GM19023 (cell line): ENCODE measurements around the gene CFL1.

ENCODE experiments used
- ATAC-seq: cut with Tn5 transposase; IDR thresholded peaks from one replicate; pipeline ENCODE4 v1.9.1; 2021; ENCODE audit warnings: mild to moderate bottlenecking, moderate library complexity; ENCODE audit not compliant: unreplicated experiment

CFL1 gene

GRCh38 chr11:65870706-65871681 lies 13.0 kb upstream of the CFL1 start:
- no peak for ATAC-seq

- ATAC-seq: no peak
Measured at GRCh38 chr11:65870307-65870658, 12.3 kb upstream of the CFL1 start.

- ATAC-seq: no peak
Measured at GRCh38 chr11:65869643-65870306, 11.8 kb upstream of the CFL1 start.

GRCh38 chr11:65868907-65869306 lies 10.9 kb upstream of the CFL1 start:
- ATAC-seq: no peak

DNA sequence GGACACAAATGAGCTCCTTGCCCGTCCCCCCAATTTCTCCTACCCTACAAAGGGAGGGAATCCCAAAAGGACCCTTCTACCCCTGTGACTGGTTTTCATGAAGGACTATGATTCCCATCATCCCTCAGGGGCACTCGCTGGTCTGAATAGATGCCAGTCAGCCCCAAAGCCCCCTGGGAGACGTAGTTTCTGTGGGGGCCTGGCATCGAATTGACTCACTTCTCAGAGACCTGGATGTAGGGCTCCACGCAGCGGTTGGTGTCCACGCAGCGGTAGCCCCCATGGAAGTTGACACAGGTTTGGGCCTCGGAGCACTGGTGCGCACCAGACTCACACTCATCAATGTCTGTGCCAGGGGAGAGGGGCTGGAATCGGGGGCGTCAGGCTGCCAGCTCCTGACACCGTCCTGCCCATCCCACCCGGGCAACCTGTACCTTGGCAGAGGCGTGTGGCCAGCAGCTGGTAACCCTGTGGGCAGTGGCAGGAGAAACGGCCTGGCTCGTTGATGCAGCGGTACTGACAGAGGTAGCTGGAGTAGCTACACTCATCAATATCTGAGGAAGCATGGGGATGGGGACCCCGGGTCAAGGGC lies 10.2 kb upstream of the CFL1 start:
- no peak for ATAC-seq

GRCh38 chr11:65867284-65868071 lies 9.5 kb upstream of the CFL1 start:
- ATAC-seq: no peak

GRCh38 chr11:65866509-65867283 lies 8.7 kb upstream of the CFL1 start:
- ATAC-seq: no peak

- no peak for ATAC-seq
Measured at GRCh38 chr11:65865550-65866172, 7.7 kb upstream of the CFL1 start.

DNA sequence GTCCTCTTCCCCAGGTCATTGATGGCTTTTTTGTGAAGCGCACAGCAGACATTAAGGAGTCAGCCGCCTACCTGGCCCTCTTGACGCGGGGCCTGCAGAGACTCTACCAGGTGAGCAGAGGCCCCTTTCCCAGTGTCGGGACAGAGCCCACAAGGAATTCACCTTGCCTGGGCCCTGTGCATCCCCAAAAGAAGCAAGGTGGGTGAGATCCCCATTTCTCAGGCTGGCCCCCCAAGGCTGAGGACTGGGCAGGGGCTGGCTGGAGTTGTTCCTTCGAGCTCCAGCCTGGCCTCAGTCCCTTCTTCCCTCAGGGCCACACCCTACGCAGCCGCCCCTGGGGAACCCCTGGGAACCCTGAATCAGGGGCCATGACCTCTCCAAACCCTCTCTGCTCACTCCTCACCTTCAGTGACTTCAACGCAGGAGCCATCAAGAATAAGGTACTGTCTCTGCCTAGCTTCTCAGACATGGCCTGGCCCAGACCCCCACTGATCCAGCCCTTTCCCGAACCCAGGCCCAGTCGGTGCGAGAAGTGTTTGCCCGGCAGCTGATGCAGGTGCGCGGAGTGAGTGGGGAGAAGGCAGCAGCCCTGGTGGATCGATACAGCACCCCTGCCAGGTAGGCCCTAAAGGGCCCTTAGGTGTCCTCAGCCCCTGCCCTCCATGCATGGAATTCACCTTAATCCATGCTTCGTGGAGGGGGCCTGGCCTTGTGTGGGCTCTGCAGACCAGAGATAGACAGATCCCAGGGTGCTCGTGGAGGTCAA lies 6.9 kb upstream of the CFL1 start:
- ATAC-seq: no peak

DNA sequence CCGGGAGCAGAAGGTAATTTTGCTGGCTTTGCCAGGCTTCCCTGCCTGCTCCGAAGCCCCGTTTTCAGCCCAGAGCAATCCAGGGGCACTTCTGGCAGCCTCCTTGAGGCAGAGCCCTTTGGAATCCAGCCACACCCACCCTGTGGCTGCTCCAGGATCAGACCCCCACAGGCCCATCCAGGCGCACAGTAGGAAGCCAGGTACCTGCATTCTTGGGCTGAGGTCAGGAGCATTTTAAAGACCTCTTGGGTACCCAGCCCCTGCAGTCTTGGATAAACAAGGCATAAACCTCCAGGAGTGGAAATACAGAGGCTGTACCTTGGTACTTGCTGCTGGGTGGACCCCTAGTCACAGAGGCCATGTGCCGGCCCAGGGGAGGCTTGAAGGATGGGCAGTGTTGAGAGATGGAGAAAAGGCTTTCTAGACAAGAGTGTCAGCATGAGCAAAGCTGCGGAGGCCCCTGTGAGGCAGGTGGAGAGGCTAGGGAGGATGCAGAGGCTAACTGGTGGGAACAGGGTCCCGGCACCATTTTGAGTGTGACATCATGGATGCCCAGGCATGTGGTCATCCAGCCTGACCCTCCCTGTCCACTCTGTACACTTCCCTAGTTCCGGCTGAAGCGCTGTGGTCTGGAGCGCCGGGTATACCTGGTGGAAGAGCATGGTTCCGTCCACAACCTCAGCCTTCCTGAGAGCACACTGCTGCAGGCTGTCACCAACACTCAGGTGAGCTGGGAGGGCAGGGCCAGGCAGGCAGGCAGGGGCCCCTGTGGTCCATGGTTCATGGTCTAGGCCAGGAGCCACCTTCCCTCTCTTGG lies 6.1 kb upstream of the CFL1 start:
- ATAC-seq: no peak

GRCh38 chr11:65862941-65863888 lies 5.2 kb upstream of the CFL1 start:
- no peak for ATAC-seq

- no peak for ATAC-seq
Measured at GRCh38 chr11:65862191-65862735, 4.3 kb upstream of the CFL1 start.

- ATAC-seq: no peak
Measured at GRCh38 chr11:65861533-65862183, 3.7 kb upstream of the CFL1 start.

- no peak for ATAC-seq
Measured at GRCh38 chr11:65861165-65861505, 3.2 kb upstream of the CFL1 start.

GRCh38 chr11:65860278-65861164 lies 2.5 kb upstream of the CFL1 start, which contains the start of gene MUS81:
TSS of gene MUS81 (plus strand) at chr11:65860433. CDS start at chr11:65860754, 321 bp downstream.
- peak; percentile 30 for ATAC-seq
